Retinal pigment epithelial cell (primary cell): ENCODE results near the gene IGSF9B.

ENCODE experiments used
- DNase-seq: peaks from one replicate; pipeline ENCODE4 v3.0.0-alpha.2; 2010; ENCODE audit warnings: low read depth
- H3K4me3 ChIP-seq: 2 replicates; pipeline ENCODE4 v1.5.1; 2011; ENCODE audit warnings: mild to moderate bottlenecking, low read length, control low read depth, moderate library complexity
- TF ChIP-seq, protein P1 (sequence below): conservative IDR thresholded peaks from 2 replicates; pipeline ENCODE4 v1.5.1; 2011; ENCODE audit warnings: low read depth, low read length, control low read depth, inconsistent platforms

IGSF9B gene

DNA sequence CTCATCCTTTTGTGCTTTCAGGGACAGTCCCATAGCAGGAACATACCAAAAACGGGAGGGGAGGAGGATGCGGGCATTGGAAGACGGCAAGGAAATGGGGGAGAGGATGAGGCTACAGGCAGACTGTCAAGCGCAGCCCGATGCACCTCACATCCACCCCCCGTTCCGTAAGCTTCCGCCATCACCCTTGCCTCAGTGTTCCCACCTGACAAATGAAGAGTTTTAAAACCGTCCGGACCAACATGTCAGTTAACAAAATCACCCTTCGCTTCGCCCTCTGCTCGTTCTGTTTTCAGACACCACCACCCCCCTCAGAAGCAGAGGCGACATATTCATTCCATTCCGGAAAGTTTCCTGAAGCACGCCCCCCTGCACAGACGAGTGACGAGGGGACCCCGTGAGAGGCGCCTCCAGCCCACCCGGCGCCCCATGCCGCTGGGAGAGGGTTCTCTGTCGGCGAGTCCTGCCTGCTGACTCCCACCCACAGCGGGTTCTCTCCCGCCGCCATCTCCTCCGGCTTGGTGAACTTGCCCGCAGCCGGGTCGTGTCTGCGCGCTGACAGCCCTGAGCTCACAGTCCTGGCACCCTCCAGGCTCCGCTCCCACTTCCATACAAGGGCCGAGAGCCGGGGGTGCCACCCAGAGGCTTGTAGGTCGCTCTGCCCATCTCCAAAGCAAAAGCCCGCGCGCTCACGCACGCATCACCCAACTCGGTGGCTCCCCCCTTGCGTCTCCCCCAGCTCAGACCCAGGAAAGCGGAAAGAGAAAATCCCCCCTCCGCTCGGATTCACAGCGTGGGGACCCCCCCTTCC is 1.5 kb downstream of the IGSF9B start:
- TF ChIP-seq, protein P1, sequence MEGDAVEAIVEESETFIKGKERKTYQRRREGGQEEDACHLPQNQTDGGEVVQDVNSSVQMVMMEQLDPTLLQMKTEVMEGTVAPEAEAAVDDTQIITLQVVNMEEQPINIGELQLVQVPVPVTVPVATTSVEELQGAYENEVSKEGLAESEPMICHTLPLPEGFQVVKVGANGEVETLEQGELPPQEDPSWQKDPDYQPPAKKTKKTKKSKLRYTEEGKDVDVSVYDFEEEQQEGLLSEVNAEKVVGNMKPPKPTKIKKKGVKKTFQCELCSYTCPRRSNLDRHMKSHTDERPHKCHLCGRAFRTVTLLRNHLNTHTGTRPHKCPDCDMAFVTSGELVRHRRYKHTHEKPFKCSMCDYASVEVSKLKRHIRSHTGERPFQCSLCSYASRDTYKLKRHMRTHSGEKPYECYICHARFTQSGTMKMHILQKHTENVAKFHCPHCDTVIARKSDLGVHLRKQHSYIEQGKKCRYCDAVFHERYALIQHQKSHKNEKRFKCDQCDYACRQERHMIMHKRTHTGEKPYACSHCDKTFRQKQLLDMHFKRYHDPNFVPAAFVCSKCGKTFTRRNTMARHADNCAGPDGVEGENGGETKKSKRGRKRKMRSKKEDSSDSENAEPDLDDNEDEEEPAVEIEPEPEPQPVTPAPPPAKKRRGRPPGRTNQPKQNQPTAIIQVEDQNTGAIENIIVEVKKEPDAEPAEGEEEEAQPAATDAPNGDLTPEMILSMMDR = no peak
- peak overlapping the region; percentile 48 for H3K4me3 ChIP-seq
- DNase-seq = no peak

DNA sequence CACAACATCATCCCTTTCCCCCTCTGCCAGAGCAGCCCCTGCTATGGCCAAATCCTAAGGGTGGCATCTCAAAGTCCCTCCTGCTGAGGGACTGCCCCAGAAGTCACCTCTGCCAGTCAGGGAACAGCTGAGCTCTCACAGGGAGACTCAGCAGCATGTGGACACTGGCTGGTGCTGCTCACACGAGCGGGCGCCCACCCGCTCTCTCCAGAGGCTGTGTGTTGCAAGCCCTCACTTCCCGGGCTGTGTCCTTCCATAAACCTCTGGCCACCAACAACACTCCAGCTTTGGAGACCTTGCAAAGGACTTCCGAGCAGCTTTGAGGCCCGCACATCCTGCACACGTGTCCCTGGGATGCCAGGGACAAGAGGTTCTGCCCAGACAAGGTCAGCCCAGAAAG is 2.8 kb downstream of the IGSF9B start:
- DNase-seq = no peak
- no peak overlapping the region for H3K4me3 ChIP-seq
- TF ChIP-seq, protein P1 = no peak

DNA sequence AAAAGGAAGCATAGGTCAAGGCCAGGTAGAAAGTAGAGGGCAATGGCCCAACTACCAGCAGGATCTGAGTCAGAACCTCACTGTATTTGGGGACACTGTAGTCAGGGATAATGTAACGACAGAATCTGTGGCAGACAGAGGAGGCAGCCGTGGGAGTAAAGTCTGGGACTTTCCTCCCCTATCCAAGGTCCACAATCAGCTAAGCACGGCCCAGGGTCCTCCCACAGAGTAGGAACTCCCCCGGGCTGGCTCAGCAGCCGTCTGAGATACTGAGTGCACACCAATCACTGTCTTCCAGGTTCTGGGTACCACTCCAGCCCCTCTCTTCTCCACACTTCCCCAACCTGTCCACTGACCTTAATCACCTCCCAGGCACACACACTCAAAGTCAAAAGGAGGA is 3.2 kb downstream of the IGSF9B start:
- no peak for DNase-seq
- TF ChIP-seq, protein P1 = no peak
- no peak overlapping the region for H3K4me3 ChIP-seq

DNA sequence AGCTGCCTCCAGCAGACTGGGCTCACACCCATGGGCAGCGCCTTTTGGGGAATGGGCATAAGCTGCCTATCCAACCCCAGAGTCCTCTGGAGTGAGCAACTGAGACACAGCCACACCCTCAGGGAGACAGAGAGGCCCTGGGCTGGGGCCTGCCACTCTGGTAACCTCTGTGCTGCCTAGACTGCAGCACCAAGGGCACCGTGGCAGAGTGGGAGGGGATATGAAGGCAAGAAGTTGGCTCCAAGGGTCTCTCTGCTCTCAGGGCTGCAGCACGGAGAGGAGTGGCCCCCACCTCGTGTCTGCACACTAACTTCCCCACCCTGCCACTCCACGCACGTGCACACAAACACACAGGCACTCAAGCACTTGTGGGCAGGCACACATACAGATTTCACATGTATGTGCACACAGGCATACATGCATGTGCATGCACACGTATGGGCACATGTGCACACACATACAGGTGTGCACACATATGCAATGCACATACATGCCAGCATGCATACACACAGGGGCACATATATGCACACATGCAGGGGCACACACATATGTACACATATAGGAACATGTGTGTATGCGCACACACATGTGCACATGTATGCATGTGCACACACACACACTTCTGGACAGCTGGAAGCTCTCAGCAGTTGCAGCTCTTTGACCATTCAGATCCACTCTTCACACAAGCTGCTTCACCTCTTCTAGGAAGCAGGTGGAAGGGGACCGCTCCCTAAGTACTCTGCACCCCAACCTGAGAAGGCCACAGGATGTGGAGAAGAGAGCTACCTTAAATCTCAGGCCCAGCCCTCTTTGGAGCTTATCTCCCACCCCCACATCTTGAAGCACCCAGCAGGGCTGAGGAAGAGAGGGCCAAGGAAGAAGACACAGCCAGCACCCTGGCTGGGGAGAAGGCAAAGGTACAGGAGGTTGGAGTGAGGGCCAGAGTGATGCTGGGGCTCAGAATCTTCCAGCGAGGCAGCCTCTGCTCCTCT is 4.3 kb downstream of the IGSF9B start:
- DNase-seq = no peak
- TF ChIP-seq, protein P1 = no peak
- H3K4me3 ChIP-seq = no peak overlapping the region

DNA sequence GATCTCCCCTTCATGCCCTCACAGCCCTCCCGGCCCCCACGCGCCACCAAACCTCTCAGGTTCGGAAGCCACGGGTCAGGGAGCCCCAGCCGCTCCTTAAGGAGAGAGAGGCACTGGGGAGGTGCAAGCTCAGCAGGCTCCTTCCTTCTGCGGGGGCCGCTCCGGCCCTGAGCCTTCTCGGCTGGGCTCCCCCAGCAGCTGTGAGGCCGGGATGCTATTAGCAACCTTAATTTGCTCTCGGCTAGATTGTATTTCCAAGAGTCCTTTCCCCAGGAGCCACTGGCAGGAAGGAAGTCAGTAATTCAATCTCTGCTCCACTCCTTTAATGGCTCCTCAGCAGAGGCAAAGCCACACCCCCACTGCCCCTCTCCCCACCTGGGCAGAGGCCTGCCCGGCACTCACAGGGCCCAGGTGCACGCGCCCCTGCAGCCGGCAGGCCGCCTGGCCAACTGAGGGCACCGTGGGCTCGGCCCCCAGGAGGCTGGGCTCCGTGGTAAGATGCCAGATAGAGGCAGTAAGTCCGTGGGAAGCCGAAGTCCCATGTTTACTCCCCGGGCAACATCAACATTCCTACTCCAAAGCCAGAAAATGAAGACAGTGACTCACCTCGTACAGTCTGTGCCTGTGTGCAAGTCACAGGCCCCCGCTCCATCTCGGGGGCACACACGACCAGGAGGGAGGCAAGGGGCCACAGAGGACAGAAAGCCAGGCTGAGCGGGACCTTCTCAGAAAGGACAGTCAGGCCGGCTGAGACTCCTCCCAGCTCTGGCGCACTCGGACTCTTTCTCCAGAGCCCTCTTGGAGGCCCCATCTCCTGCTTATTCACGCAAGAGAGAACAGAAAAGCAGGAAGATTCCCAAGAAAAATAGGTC is 5.2 kb downstream of the IGSF9B start:
- TF ChIP-seq, protein P1 = no peak
- DNase-seq = no peak
- peak overlapping the region; percentile 15 for H3K4me3 ChIP-seq

DNA sequence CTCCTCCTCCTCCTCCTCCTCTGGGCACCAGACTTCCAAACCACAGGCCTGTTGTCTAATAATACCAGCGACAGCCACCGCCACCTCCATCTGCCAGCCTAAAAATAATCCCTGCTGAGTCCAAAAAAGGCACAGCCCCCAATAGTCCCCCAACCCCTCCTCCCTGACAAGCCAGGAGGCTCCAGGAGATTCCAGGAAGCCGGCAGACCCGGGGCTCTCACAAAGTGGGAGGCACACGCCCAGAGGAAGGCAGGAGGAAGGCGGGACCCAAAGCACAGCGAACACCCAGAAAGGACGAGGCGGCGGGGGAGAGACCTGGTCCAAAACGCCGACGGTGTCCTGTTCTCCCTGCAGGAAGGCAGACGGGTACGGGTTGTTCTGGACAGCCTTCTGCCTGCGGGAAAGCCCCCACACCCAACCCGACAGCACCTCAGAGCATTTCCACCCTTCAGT is 5.9 kb downstream of the IGSF9B start:
- TF ChIP-seq, protein P1 = no peak
- H3K4me3 ChIP-seq = no peak overlapping the region
- DNase-seq = no peak
